Measurements from ENCODE around the gene CANX. TPM values are rescaled to one million over a fixed set of nuclear protein-coding genes. Genes with fewer than 3 reads are reported as not detected.
"Not testable (repeated sequence)": the region's sequence is repeated elsewhere in the genome, so short reads cannot be mapped to it uniquely, and the experiment has no call there.

Gene CANX
- total RNA-seq = 353 TPM

GRCh38 chr5:179698935-179699615 lies at the start of gene CANX:
Gene CANX (plus strand): TSS chr5:179698967. CDS start chr5:179705682, 6,715 bp downstream.
- DNase-seq = no peak

- DNase-seq = not testable (repeated sequence)
Measured at GRCh38 chr5:179649166-179649703, 49.5 kb upstream of the CANX start.

- DNase-seq = not testable (repeated sequence)
Measured at GRCh38 chr5:179650245-179650644, 48.5 kb upstream of the CANX start.

- DNase-seq = peak; percentile 13
Measured at GRCh38 chr5:179653135-179653534, 45.6 kb upstream of the CANX start.

GRCh38 chr5:179657302-179658178 lies 41.2 kb upstream of the CANX start:
- DNase-seq = not testable (repeated sequence)

GRCh38 chr5:179658179-179658856 lies 40.4 kb upstream of the CANX start:
- DNase-seq = peak; percentile 9

- not testable (repeated sequence) for DNase-seq
Measured at GRCh38 chr5:179661647-179662046, 37.1 kb upstream of the CANX start.

- DNase-seq = peak; percentile 52
Measured at GRCh38 chr5:179668391-179668790, 30.4 kb upstream of the CANX start.

- DNase-seq = peak; percentile 99
Measured at GRCh38 chr5:179678223-179679013, 20.3 kb upstream of the CANX start.

GRCh38 chr5:179679014-179679674 lies 19.6 kb upstream of the CANX start:
- DNase-seq = peak; percentile 90

- no peak for DNase-seq
Measured at GRCh38 chr5:179680014-179680779, 18.6 kb upstream of the CANX start.

GRCh38 chr5:179680780-179681401 lies 17.9 kb upstream of the CANX start, which contains the start of gene CBY3:
Gene CBY3 (minus strand): TSS chr5:179681034. CDS start chr5:179680918, 116 bp downstream.
- no peak for DNase-seq

GRCh38 chr5:179689212-179689611 lies 9.6 kb upstream of the CANX start:
- not testable (repeated sequence) for DNase-seq

GRCh38 chr5:179694561-179694960 lies 4.2 kb upstream of the CANX start:
- no peak for DNase-seq

GRCh38 chr5:179696603-179697002 lies 2.2 kb upstream of the CANX start:
- no peak for DNase-seq

GRCh38 chr5:179697108-179697507 lies 1.7 kb upstream of the CANX start:
- DNase-seq = no peak

- not testable (repeated sequence) for DNase-seq
Measured at GRCh38 chr5:179697543-179697942, 1.2 kb upstream of the CANX start.

- peak; percentile 100 for DNase-seq
Measured at GRCh38 chr5:179697993-179698934, 503 bp upstream of the CANX start.

Measured in tongue (tissue), 2 donors.